Retina (tissue), 1 donor: ENCODE results near the gene TNS4.
A peak's percentile ranks its signal among the peaks of the same experiment; 100 is the strongest.

Source experiments
- DNase-seq: peaks from one replicate; pipeline ENCODE4 v3.0.0-alpha.2; 2016

The TNS4 gene

GRCh38 chr17:40515011-40515410 is 13.6 kb upstream of the TNS4 start:
- DNase-seq, result no peak

GRCh38 chr17:40514013-40514875 is 12.8 kb upstream of the TNS4 start:
- DNase-seq, result no peak

- no peak for DNase-seq
Observed at GRCh38 chr17:40511667-40512220, 10.3 kb upstream of the TNS4 start.

- DNase-seq, result no peak
Observed at GRCh38 chr17:40511136-40511535, 9.7 kb upstream of the TNS4 start.

GRCh38 chr17:40510328-40510648 is 8.9 kb upstream of the TNS4 start:
- DNase-seq, result no peak

GRCh38 chr17:40509626-40510327 is 8.4 kb upstream of the TNS4 start:
- DNase-seq, result no peak

- no peak for DNase-seq
Observed at GRCh38 chr17:40506786-40507185, 5.4 kb upstream of the TNS4 start.

- no peak for DNase-seq
Observed at GRCh38 chr17:40503154-40503553, 1.7 kb upstream of the TNS4 start.

GRCh38 chr17:40502716-40503115 is 1.3 kb upstream of the TNS4 start:
- DNase-seq, result no peak

GRCh38 chr17:40500709-40501108 is 714 bp downstream of the TNS4 start:
- DNase-seq, result no peak

- DNase-seq, result no peak
Observed at GRCh38 chr17:40500190-40500589, 1.2 kb downstream of the TNS4 start.

GRCh38 chr17:40499551-40500189 is 1.8 kb downstream of the TNS4 start:
- peak; percentile 54 for DNase-seq

- DNase-seq, result no peak
Observed at GRCh38 chr17:40498281-40499084, 2.9 kb downstream of the TNS4 start.

- no peak for DNase-seq
Observed at GRCh38 chr17:40497695-40498094, 3.7 kb downstream of the TNS4 start.

- no peak for DNase-seq
Observed at GRCh38 chr17:40496634-40497420, 4.6 kb downstream of the TNS4 start.

GRCh38 chr17:40496170-40496569 is 5.3 kb downstream of the TNS4 start:
- no peak for DNase-seq

- no peak for DNase-seq
Observed at GRCh38 chr17:40495140-40495539, 6.3 kb downstream of the TNS4 start.

- no peak for DNase-seq
Observed at GRCh38 chr17:40493697-40494096, 7.7 kb downstream of the TNS4 start.

GRCh38 chr17:40491486-40491885 is 9.9 kb downstream of the TNS4 start:
- no peak for DNase-seq

- no peak for DNase-seq
Observed at GRCh38 chr17:40490982-40491381, 10.4 kb downstream of the TNS4 start.

GRCh38 chr17:40490289-40490853 is 11.1 kb downstream of the TNS4 start:
- DNase-seq, result peak; percentile 48
